ENCODE results near the gene PRR20G. TPM values are rescaled to one million over a fixed set of nuclear protein-coding genes. Genes with fewer than 3 reads are reported as not detected.

PRR20G gene
- polyA plus RNA-seq, 1 donor from 2014 or later: not detected

DNA sequence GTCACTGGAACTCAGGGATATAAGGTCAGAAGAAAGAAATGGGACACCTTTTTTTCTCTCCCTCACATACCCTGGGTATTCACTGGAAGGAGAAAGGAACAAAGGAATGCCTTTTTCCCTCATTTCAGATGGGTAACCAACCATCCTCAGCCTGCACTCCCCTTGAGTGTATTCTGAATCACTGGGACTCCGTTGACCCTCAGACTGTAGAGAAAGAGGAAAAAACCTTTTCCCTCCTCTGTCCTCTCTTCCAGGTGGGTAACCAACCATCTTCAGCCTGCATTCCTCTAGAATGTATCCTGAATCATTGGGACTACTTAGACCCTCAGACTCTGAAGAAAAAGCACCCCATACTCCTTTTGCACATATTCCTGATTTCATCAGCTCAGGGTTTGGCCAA lies 11.4 kb downstream of the PRR20G start:
- Histone ChIP-seq H4K20me1 (ENCODE audit: insufficient read depth) (no peaks in the 10 kb centered on the region), H3K79me2 (replicated peaks; ENCODE audit: insufficient read depth, low read length) (no peaks in the 10 kb centered on the region), H3K4me2 (ENCODE audit: low read length) (no peak overlapping the region), H3K36me3 (ENCODE audit: insufficient read depth, low read length) (no peaks in the 10 kb centered on the region), H3K4me3 (ENCODE audit: low read length) (no peak overlapping the region), H2AFZ (ENCODE audit: low read depth, low read length) (no peak overlapping the region), H3F3A (ENCODE audit: insufficient read depth, low read length, poor library complexity, severe bottlenecking) (no peaks in the 10 kb centered on the region), H3K27ac (ENCODE audit: low read length) (no peak overlapping the region), H3K27me3 (ENCODE audit: insufficient read depth, low read depth, low read length) (no peaks in the 10 kb centered on the region), H3K9ac (ENCODE audit: low read length) (no peak overlapping the region), H3K9me2 (ENCODE audit: insufficient read depth, low read length) (no peaks in the 10 kb centered on the region), H3K9me3 (ENCODE audit: low read length) (no peaks in the 10 kb centered on the region)
- TF ChIP-seq EP300 (conservative IDR thresholded peaks at IDR 0.05; ENCODE audit: poor library complexity, severe bottlenecking) (no peak), TAF1 (IDR thresholded peaks at IDR 0.05; ENCODE audit: low read depth) (no peak), SMC3 (conservative IDR thresholded peaks at IDR 0.05; ENCODE audit: poor library complexity) (no peak)

DNA sequence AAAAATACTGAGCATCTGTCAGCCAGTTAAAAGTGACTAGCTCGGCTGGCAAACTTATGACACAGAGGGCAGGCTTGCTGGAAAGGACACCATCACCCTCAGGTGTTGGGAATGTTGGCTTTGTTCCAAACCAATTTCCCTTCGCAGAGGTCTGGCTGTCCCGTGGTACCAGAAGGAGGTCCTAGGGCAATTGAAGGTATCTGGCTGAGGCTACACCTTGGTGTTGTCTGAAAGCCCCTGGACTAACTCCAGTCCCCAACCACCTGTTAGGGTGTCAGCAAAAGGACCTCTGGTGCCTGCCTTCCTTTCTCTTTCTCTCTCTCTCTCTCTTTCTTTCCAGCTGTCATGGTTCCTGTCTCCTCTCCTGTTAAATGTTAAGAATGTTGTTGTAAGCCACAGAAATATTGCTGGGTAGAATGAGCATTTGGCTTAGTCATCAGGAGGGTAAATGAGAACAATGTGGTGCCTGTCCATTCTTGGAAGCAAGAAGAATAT lies 12.5 kb downstream of the PRR20G start:
- no peaks in the 10 kb centered on the region for H4K20me1 ChIP-seq (ENCODE audit: insufficient read depth)
- no peak overlapping the region for H3K4me2 ChIP-seq (ENCODE audit: low read length)
- no peaks in the 10 kb centered on the region for H3K9me3 ChIP-seq (ENCODE audit: low read length)

More for the DNA sequence above, 12.5 kb downstream of the PRR20G start:
- Histone ChIP-seq H3K4me3 (ENCODE audit: low read length) (no peak overlapping the region), H3F3A (ENCODE audit: insufficient read depth, low read length, poor library complexity, severe bottlenecking) (no peaks in the 10 kb centered on the region), H3K36me3 (ENCODE audit: insufficient read depth, low read length) (no peaks in the 10 kb centered on the region), H3K9ac (ENCODE audit: low read length) (no peak overlapping the region), H3K27ac (ENCODE audit: low read length) (no peak overlapping the region), H3K27me3 (ENCODE audit: insufficient read depth, low read depth, low read length) (no peaks in the 10 kb centered on the region), H3K9me2 (ENCODE audit: insufficient read depth, low read length) (no peaks in the 10 kb centered on the region), H3K79me2 (replicated peaks; ENCODE audit: insufficient read depth, low read length) (no peaks in the 10 kb centered on the region), H2AFZ (ENCODE audit: low read depth, low read length) (no peak overlapping the region)
- no peak for TF ChIP-seq EP300 (conservative IDR thresholded peaks at IDR 0.05; ENCODE audit: poor library complexity, severe bottlenecking)
- TF ChIP-seq POLR2AphosphoS5 (IDR thresholded peaks at IDR 0.05): no peak
- TF ChIP-seq EZH2 (IDR thresholded peaks at IDR 0.05; ENCODE audit: borderline replicate concordance, insufficient read depth, low read length, poor library complexity, severe bottlenecking): no peak
- TF ChIP-seq, protein P1, sequence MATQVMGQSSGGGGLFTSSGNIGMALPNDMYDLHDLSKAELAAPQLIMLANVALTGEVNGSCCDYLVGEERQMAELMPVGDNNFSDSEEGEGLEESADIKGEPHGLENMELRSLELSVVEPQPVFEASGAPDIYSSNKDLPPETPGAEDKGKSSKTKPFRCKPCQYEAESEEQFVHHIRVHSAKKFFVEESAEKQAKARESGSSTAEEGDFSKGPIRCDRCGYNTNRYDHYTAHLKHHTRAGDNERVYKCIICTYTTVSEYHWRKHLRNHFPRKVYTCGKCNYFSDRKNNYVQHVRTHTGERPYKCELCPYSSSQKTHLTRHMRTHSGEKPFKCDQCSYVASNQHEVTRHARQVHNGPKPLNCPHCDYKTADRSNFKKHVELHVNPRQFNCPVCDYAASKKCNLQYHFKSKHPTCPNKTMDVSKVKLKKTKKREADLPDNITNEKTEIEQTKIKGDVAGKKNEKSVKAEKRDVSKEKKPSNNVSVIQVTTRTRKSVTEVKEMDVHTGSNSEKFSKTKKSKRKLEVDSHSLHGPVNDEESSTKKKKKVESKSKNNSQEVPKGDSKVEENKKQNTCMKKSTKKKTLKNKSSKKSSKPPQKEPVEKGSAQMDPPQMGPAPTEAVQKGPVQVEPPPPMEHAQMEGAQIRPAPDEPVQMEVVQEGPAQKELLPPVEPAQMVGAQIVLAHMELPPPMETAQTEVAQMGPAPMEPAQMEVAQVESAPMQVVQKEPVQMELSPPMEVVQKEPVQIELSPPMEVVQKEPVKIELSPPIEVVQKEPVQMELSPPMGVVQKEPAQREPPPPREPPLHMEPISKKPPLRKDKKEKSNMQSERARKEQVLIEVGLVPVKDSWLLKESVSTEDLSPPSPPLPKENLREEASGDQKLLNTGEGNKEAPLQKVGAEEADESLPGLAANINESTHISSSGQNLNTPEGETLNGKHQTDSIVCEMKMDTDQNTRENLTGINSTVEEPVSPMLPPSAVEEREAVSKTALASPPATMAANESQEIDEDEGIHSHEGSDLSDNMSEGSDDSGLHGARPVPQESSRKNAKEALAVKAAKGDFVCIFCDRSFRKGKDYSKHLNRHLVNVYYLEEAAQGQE (IDR thresholded peaks at IDR 0.05; ENCODE audit: borderline replicate concordance): no peak
- no peak for TF ChIP-seq MXI1 (conservative IDR thresholded peaks at IDR 0.05; ENCODE audit: poor library complexity, severe bottlenecking)
- no peak for TF ChIP-seq TAF1 (IDR thresholded peaks at IDR 0.05; ENCODE audit: low read depth)
- TF ChIP-seq RAD21 (conservative IDR thresholded peaks at IDR 0.05): no peak
- TF ChIP-seq, protein P2, sequence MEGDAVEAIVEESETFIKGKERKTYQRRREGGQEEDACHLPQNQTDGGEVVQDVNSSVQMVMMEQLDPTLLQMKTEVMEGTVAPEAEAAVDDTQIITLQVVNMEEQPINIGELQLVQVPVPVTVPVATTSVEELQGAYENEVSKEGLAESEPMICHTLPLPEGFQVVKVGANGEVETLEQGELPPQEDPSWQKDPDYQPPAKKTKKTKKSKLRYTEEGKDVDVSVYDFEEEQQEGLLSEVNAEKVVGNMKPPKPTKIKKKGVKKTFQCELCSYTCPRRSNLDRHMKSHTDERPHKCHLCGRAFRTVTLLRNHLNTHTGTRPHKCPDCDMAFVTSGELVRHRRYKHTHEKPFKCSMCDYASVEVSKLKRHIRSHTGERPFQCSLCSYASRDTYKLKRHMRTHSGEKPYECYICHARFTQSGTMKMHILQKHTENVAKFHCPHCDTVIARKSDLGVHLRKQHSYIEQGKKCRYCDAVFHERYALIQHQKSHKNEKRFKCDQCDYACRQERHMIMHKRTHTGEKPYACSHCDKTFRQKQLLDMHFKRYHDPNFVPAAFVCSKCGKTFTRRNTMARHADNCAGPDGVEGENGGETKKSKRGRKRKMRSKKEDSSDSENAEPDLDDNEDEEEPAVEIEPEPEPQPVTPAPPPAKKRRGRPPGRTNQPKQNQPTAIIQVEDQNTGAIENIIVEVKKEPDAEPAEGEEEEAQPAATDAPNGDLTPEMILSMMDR (IDR thresholded peaks at IDR 0.05; ENCODE audit: poor library complexity, severe bottlenecking): no peak
- no peak for TF ChIP-seq SMC3 (conservative IDR thresholded peaks at IDR 0.05; ENCODE audit: poor library complexity)

Measured in neural cell (in vitro differentiated cells).